ENCODE data around the gene SLC2A11. TPM values are rescaled to one million over a fixed set of nuclear protein-coding genes. Genes with fewer than 3 reads are reported as not detected.

Gene SLC2A11
- polyA plus RNA-seq, 3 donors, result 1.3 to 3.3 (median 2.5) TPM

DNA sequence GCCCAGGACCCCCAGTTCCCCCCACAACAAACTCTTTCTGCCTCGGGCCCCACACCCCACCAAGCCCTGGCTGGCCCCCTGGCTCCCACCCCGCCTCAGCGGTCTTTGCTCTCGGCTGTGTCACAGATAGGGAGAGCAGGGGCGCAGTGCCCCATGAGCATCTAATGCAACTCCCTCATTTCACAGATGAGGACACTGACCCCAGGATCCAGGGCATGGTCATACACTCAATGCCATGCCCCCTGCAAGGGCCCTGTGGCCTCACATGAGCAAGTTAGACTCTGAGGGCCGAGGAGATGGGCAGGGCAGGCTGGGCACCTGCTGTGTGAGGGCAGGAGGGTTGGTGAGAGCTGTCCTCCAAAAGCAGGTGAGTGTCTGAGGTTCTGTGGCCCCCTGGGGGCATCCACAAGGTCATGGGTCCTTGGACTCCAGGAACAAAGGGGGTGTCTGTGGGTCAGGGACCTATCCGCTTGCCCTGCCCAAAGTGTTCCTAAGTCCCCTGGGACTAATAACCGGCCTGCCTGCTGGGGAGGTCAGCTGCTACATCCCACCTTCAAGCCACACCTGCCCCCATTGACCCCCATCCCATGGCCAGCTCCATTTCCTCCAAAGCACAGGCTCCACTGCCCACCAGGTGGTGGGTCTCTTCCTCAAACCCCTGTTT, 39.0 kb downstream of the SLC2A11 start:
- Mint-ChIP-seq H3K27ac (peak overlapping the region in 3 of 7 donors; percentile 16 to 63 (median 54)), H3K4me1 (peaks cover 30% of the 10 kb centered on the region), H3K36me3 (peaks cover 19 to 21% of the 10 kb centered on the region in 2 donors), H3K4me3 (no peak overlapping the region), H3K27me3 (ENCODE audit: low read depth in 3 of 3) (peaks cover 2 to 12% (median 5%) of the 10 kb centered on the region in 3 donors), H3K9me3 (peaks cover 0 to 12% (median 6%) of the 10 kb centered on the region in 7 donors)
- H4K20me1 ChIP-seq (ENCODE audit: insufficient read depth, low read length), result peaks cover 29% of the 10 kb centered on the region
- intact Hi-C loops (cut with micrococcal nuclease), result no loop called here
- no peak for DNase-seq
- H3K4me1 ChIP-seq (ENCODE audit: control insufficient read depth in 1 of 2, insufficient read depth in 2 of 2, low read length in 2 of 2), result peaks cover 22 to 28% of the 10 kb centered on the region in 2 donors
- no peak overlapping the region for H3K4me3 ChIP-seq (replicated peaks in 1 of 3; ENCODE audit: low read depth in 2 of 3, low read length in 3 of 3)
- H2AFZ ChIP-seq (ENCODE audit: insufficient read depth, low read depth, low read length, poor library complexity, severe bottlenecking), result no peak overlapping the region
- no peak overlapping the region for H3K9ac ChIP-seq (ENCODE audit: insufficient read depth, low read length, poor library complexity, severe bottlenecking)
- no peak overlapping the region for H3K27ac ChIP-seq (ENCODE audit: low read depth in 1 of 2, low read length in 2 of 2)
- H3K4me2 ChIP-seq (replicated peaks; ENCODE audit: extremely low read depth, low read length, poor library complexity, severe bottlenecking), result no peak overlapping the region
- whole genome bisulfite sequencing (ENCODE audit: insufficient coverage), result 89% methylated on average over 6 of the region's 8 CpGs
- H3K9me3 ChIP-seq (replicated peaks in 1 of 2; ENCODE audit: control insufficient read depth in 1 of 2, insufficient read depth in 1 of 2, low read length in 2 of 2), result no peaks in the 10 kb centered on the region
- H3K36me3 ChIP-seq (replicated peaks in 1 of 2; ENCODE audit: control insufficient read depth in 1 of 2, insufficient read depth in 2 of 2, low read length in 2 of 2), result peaks cover 0 to 15% of the 10 kb centered on the region in 2 donors
- H3K27me3 ChIP-seq (ENCODE audit: control insufficient read depth in 2 of 2, insufficient read depth in 2 of 2, low read length in 2 of 2), result no peaks in the 10 kb centered on the region
- TF ChIP-seq CTCF (IDR thresholded peaks at IDR 0.05), result no peak
- H3K79me2 ChIP-seq (ENCODE audit: insufficient read depth, low read length), result peaks cover 8% of the 10 kb centered on the region

DNA sequence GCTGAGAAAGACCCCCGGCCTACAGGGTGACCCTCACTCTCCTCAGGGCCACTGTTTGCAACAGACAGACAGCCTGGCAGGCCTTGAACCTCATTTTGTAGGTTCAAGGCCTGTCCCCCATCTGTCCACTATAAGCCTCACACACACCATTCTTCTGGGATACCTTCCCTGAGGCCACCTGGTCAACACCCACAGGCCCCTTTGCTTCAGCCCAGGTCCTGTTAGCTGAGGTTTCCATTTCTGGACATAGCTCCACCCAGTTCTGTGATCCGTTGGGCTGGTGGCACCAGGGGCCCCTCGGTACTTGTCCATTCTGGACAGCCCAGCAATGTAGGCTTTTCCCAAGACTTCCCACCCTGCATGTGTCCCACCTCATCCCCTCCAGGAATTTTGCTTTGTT, 39.6 kb downstream of the SLC2A11 start:
- Mint-ChIP-seq H3K27me3 (ENCODE audit: low read depth in 3 of 3) (peaks cover 2 to 11% (median 2%) of the 10 kb centered on the region in 3 donors), H3K36me3 (peaks cover 19 to 21% of the 10 kb centered on the region in 2 donors), H3K4me1 (peaks cover 30% of the 10 kb centered on the region), H3K9me3 (peaks cover 0 to 12% (median 5%) of the 10 kb centered on the region in 7 donors), H3K4me3 (no peak overlapping the region), H3K27ac (peak overlapping the region in 1 of 7 donors; percentile 54)
- TF ChIP-seq CTCF (IDR thresholded peaks at IDR 0.05), result no peak
- Histone ChIP-seq H3K27me3 (ENCODE audit: control insufficient read depth in 2 of 2, insufficient read depth in 2 of 2, low read length in 2 of 2) (no peaks in the 10 kb centered on the region), H4K20me1 (ENCODE audit: insufficient read depth, low read length) (peaks cover 29% of the 10 kb centered on the region), H3K79me2 (ENCODE audit: insufficient read depth, low read length) (peaks cover 8% of the 10 kb centered on the region), H3K4me3 (replicated peaks in 1 of 3; ENCODE audit: low read depth in 2 of 3, low read length in 3 of 3) (no peak overlapping the region), H3K4me1 (ENCODE audit: control insufficient read depth in 1 of 2, insufficient read depth in 2 of 2, low read length in 2 of 2) (peaks cover 22 to 28% of the 10 kb centered on the region in 2 donors), H3K36me3 (replicated peaks in 1 of 2; ENCODE audit: control insufficient read depth in 1 of 2, insufficient read depth in 2 of 2, low read length in 2 of 2) (peaks cover 0 to 15% of the 10 kb centered on the region in 2 donors), H2AFZ (ENCODE audit: insufficient read depth, low read depth, low read length, poor library complexity, severe bottlenecking) (no peak overlapping the region), H3K27ac (ENCODE audit: low read depth in 1 of 2, low read length in 2 of 2) (no peak overlapping the region), H3K9me3 (replicated peaks in 1 of 2; ENCODE audit: control insufficient read depth in 1 of 2, insufficient read depth in 1 of 2, low read length in 2 of 2) (no peaks in the 10 kb centered on the region), H3K4me2 (replicated peaks; ENCODE audit: extremely low read depth, low read length, poor library complexity, severe bottlenecking) (no peak overlapping the region), H3K9ac (ENCODE audit: insufficient read depth, low read length, poor library complexity, severe bottlenecking) (no peak overlapping the region)
- intact Hi-C loops (cut with micrococcal nuclease), result no loop called here
- 92% methylated on average over 3 of the region's 3 CpGs for WGBS (ENCODE audit: insufficient coverage)
- DNase-seq, result no peak

Data from CD14-positive monocyte (primary cell).